Lung microvascular endothelial cell (primary cell): Measurements from ENCODE around the gene CDC25B. TPM values are rescaled to one million over a fixed set of nuclear protein-coding genes. Genes with fewer than 3 reads are reported as not detected.
"Not testable (repeated sequence)": the region's sequence is repeated elsewhere in the genome, so short reads cannot be mapped to it uniquely, and the experiment has no call there.

Experiments used
- DNase-seq, 2 donors: peaks; one replicate each; pipeline versions ENCODE4 v3.0.0 to v3.0.0-alpha.2; 2010; ENCODE audit warnings: low read depth in 2 of 2
- total RNA-seq: library from RNA; depleted of rRNA; stranded (reverse); fragments of >200 nt; gene quantifications from 2 replicates; pipeline ENCODE4 v1.2.1, GENCODE V29; 2014

Gene CDC25B
- total RNA-seq, 1 donor from 2014 or later = 21.4 TPM

GRCh38 chr20:3825526-3825925 is 29.4 kb downstream of the CDC25B start:
- DNase-seq = no peak

- DNase-seq = no peak
Measured at GRCh38 chr20:3826420-3826819, 30.3 kb downstream of the CDC25B start.

- no peak for DNase-seq
Measured at GRCh38 chr20:3828798-3829197, 32.7 kb downstream of the CDC25B start.

GRCh38 chr20:3829891-3830290 is 33.8 kb downstream of the CDC25B start:
- DNase-seq = not testable (repeated sequence)

GRCh38 chr20:3836132-3836531 is 40.0 kb downstream of the CDC25B start:
- DNase-seq = no peak

DNA sequence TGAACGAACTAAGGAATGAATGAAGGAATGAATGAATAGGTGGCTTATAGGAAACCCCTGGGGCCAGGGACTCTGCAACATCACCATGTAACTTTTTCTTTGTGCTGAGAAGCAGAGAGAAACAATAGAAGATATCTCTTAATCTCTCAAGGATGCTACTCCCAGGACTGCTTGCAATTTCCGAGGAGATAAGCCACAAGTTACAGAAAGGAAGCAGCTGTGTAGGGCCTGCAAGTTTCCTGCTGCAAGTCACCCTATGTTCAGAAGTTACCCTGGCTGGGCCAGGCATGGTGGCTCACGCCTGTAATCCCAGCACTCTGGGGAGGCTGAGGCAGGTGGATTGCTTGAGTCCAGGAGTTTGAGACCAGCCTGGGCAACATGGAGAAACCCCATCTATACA is 43.2 kb downstream of the CDC25B start:
- peak in 1 of 2 donors; percentile 75 for DNase-seq

DNA sequence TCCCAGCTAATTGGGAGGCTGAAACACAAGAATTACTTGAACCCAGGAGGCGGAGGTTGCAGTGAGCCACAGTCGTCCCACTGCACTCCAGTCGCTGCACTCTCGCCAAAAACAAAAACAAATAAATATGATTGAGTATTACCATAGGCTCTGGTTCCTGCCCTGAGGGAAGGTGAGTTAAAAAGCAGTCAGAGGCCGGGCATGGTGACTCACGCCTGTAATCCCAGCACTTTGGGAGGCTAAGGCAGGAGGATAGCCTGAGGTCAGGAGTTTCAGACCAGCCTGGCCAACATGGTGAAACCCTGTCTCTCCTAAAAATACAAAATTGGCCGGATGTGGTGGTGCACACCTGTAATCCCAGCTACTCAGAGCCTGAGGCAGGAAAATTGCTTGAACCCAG is 44.1 kb downstream of the CDC25B start:
- DNase-seq = not testable (repeated sequence)

DNA sequence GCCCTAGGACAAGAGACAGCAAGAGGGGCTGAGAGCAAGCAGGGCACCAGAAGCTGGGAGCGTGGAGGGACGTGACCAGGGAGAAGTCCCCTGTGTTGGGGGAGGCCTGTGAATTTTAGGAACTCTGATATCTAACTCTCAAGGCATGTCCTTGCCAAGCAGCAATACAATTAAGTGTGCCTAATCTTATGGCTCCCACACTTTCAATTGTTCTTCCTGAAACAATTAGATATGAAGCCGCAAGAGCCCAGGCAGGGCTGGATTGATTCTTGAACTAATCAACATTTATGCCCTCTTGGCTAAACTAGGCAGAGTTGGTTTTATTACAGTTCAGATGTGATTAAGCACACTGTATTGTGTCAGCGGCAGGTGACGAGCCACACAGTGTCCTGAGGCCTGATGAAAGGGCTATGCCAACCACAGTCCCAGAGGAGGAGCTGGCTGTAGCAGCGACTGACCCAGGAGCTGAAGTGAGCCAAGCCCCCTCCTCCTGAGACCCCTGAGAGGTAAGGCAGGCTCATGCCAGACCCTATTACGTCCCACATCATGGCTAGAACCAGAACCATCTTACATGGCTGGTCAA is 46.3 kb downstream of the CDC25B start:
- DNase-seq = no peak

GRCh38 chr20:3843490-3843889 is 47.4 kb downstream of the CDC25B start:
- DNase-seq = peak in 1 of 2 donors; percentile 55

DNA sequence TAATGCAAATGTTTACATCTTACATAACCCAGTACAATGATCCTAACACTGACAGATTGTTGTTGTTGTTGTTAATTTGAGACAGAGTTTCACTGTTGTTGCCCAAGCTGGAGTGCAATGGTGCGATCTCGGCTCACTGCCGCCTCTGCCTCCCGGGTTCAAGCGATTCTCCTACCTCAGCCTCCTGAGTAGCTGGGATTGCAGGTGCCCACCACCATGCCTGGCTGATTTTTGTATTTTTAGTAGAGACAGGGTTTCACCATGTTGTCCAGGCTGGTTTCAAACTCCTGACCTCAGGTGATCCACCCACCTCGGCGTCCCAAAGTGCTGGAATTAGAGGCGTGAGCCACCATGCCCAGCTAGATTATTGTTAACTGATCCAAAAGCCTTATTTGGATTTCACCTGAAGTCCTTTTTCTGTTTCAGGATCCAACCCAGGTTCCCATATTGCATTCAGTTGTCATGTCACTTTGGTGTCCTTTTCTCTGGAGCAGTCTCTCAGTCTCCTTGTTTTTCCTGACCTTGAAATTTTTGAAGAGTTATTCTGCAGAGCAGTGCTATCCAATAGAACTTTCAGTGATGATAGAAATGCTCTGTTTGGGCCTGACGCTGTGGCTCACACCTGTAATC is 48.0 kb downstream of the CDC25B start:
- DNase-seq = not testable (repeated sequence)

DNA sequence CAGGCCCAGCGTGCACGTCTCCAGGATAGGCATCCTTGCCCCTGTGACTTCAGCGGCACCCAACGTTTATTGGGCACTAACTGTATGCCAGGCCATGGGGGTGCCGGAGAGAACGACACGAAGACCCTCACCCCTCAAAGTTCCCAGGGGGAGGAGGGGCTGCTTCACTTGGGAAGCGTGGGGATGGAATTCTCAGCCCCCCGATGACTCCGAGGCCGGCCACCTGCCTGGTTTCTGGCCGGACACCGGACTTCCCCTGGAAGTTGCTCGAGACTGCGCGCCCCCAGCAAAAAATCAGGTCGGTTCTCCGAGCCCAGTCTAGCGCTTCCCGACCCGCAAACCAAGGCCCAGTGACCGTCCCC is 50.2 kb downstream of the CDC25B start:
- DNase-seq = peak in 1 of 2 donors; percentile 30

- peak; percentile 86 to 91 for DNase-seq
Measured at GRCh38 chr20:3846740-3847428, 50.8 kb downstream of the CDC25B start, which contains the start of gene MAVS. MAVS (plus strand) TSS chr20:3846834; CDS start chr20:3854625, 7,791 bp downstream.

GRCh38 chr20:3847429-3847940 is 51.4 kb downstream of the CDC25B start:
- DNase-seq = peak in 1 of 2 donors; percentile 43

GRCh38 chr20:3848565-3848964 is 52.5 kb downstream of the CDC25B start:
- no peak for DNase-seq

GRCh38 chr20:3854462-3854871 is 58.4 kb downstream of the CDC25B start:
- no peak for DNase-seq

Other genes starting within 250 kb of the CDC25B start
- not detected in 2 replicates for gene GFRA4, start 132.9 kb upstream of the CDC25B start, total RNA-seq
- gene ADAM33, start 114.3 kb upstream of the CDC25B start, total RNA-seq = under 0.01 TPM in 1 of 2 replicates, not detected in the other
- gene SIGLEC1, start 83.7 kb upstream of the CDC25B start, total RNA-seq = not detected in 2 replicates
- gene HSPA12B, start 63.6 kb upstream of the CDC25B start, total RNA-seq = 8.7 and 9.9 TPM in 2 replicates
- gene ADISSP, start 28.6 kb upstream of the CDC25B start, total RNA-seq = 10.3 and 19.2 TPM in 2 replicates
- under 0.01 TPM in 1 of 2 replicates, not detected in the other for gene SPEF1, start 14.9 kb upstream of the CDC25B start, total RNA-seq
- 51.2 and 76.8 TPM in 2 replicates for gene CENPB, start 9.6 kb upstream of the CDC25B start, total RNA-seq
- gene AP5S1, start 24.2 kb downstream of the CDC25B start, total RNA-seq = 10.7 and 15.7 TPM in 2 replicates
- 12.4 and 15.9 TPM in 2 replicates for gene MAVS, start 50.5 kb downstream of the CDC25B start, total RNA-seq
- gene PANK2, start 93.1 kb downstream of the CDC25B start, total RNA-seq = 27.9 and 31.0 TPM in 2 replicates
- 2.4 and 3.6 TPM in 2 replicates for gene RNF24, start 219.2 kb downstream of the CDC25B start, total RNA-seq